PFSK-1 (cell line): ENCODE measurements around the gene LENG9.

Source experiments
- POLR2AphosphoS5 ChIP-seq: IDR thresholded peaks from 2 replicates; pipeline ENCODE4 v1.6.1; 2012; ENCODE audit warnings: low read depth, mild to moderate bottlenecking, control low read depth, low read length, moderate library complexity
- REST ChIP-seq, 2 experiments: IDR thresholded peaks; 2 replicates each; pipeline versions ENCODE4 v1.6.1 to v1.8.0; 2011 to 2012; ENCODE audit warnings: low read depth in 2 of 2, low read length in 2 of 2, control low read depth in 1 of 2, inconsistent platforms in 1 of 2, mild to moderate bottlenecking in 1 of 2, moderate library complexity in 1 of 2; ENCODE audit not compliant: insufficient read depth in 1 of 2
- SIN3A ChIP-seq: IDR thresholded peaks from 2 replicates; pipeline ENCODE4 v1.6.1; 2012; ENCODE audit warnings: mild to moderate bottlenecking, low read length, moderate library complexity, borderline replicate concordance; ENCODE audit not compliant: insufficient read depth

GRCh38 chr19:54465426-54466109, 2.0 kb upstream of the LENG9 start:
- TF ChIP-seq POLR2AphosphoS5 (no peak), REST (IDR thresholded peaks at IDR 0.05; ENCODE audit: insufficient read depth in 1 of 2, low read depth in 2 of 2, low read length in 2 of 2) (no peak), SIN3A (no peak)
